Fibroblast of skin of left quadriceps (primary cell): Measurements from ENCODE around the gene PRCC.

Experiments used
- DNase-seq, 2 experiments: peaks; one replicate each; pipeline ENCODE4 v3.0.0-alpha.2; 2013; ENCODE audit warnings: low read depth in 2 of 2

PRCC gene

GRCh38 chr1:156767101-156767878, at the start of gene PRCC:
Gene PRCC, plus strand, starts transcription at chr1:156767535. Its CDS starts 237 bp downstream, at chr1:156767772.
- DNase-seq, result peak; percentile 100

GRCh38 chr1:156721131-156721530, 46.2 kb upstream of the PRCC start:
- DNase-seq, result no peak

- no peak for DNase-seq
These were observed 45.8 kb upstream of the PRCC start for GRCh38 chr1:156721535-156721934.

- DNase-seq, result peak in 1 of 2 experiments; percentile 59
These were observed 41.6 kb upstream of the PRCC start for GRCh38 chr1:156725683-156726280.

GRCh38 chr1:156726549-156727226, 40.6 kb upstream of the PRCC start:
- DNase-seq, result no peak

- DNase-seq, result no peak
These were observed 39.8 kb upstream of the PRCC start for GRCh38 chr1:156727492-156727891.

GRCh38 chr1:156727926-156728598, 39.3 kb upstream of the PRCC start, which contains the start of gene METTL25B:
Gene METTL25B, plus strand, starts transcription at chr1:156728469. Its CDS starts 636 bp downstream, at chr1:156729105.
- no peak for DNase-seq

GRCh38 chr1:156728599-156729462, 38.5 kb upstream of the PRCC start, which contains the start of gene ISG20L2:
Gene ISG20L2, minus strand, starts transcription at chr1:156728766. Its CDS starts 1,114 bp downstream, at chr1:156727652.
- peak; percentile 92 to 93 for DNase-seq

GRCh38 chr1:156733989-156734584, 33.2 kb upstream of the PRCC start:
- DNase-seq, result no peak

- DNase-seq, result no peak
These were observed 28.9 kb upstream of the PRCC start for GRCh38 chr1:156738407-156738806.

GRCh38 chr1:156738916-156739315, 28.4 kb upstream of the PRCC start:
- DNase-seq, result no peak

GRCh38 chr1:156740237-156740740, 27.0 kb upstream of the PRCC start:
- no peak for DNase-seq

- peak; percentile 99 for DNase-seq
These were observed 26.4 kb upstream of the PRCC start, which contains the start of gene MRPL24 for GRCh38 chr1:156740741-156741480. Gene MRPL24, minus strand, starts transcription at chr1:156741088. Its CDS starts 2,384 bp downstream, at chr1:156738704.

- no peak for DNase-seq
These were observed 25.8 kb upstream of the PRCC start for GRCh38 chr1:156741481-156741983.

- DNase-seq, result no peak
These were observed 25.3 kb upstream of the PRCC start for GRCh38 chr1:156742017-156742416.

- DNase-seq, result no peak
These were observed 24.5 kb upstream of the PRCC start for GRCh38 chr1:156742801-156743200.

- DNase-seq, result no peak
These were observed 23.7 kb upstream of the PRCC start for GRCh38 chr1:156743367-156744302.

- DNase-seq, result no peak
These were observed 23.0 kb upstream of the PRCC start for GRCh38 chr1:156744344-156744743.
